Stimulated activated CD4-positive, alpha-beta T cell treated with anti-CD3 and anti-CD28 coated beads, Interleukin-1b, Interleukin-23, amount 100 ng/mL, for 1 hour (primary cell): ENCODE results near the gene SERAC1.

Experiments used
- DNase-seq, 2 donors: peaks; one replicate each; pipeline ENCODE4 v3.0.0-alpha.2; 2020; ENCODE audit warnings: low read depth in 2 of 2

Gene SERAC1

DNA sequence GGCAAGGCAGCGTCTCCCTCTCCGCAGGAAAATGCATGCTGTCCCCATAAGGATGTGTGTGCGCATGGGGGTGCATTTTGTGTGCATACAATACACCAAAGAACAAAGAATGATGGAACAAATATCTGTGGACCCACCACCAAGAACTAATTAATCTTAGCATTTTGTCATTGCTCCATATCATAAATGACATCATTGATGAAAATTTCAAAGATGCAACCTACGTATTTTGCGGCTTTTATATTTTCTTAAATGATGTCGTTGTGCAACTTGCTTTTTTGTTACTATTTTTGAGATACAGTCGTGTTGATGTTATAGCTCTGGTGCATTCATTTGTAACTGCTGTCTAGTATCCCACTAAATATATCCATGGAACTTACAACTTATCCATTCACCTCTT lies 89.7 kb downstream of the SERAC1 start:
- DNase-seq = no peak

DNA sequence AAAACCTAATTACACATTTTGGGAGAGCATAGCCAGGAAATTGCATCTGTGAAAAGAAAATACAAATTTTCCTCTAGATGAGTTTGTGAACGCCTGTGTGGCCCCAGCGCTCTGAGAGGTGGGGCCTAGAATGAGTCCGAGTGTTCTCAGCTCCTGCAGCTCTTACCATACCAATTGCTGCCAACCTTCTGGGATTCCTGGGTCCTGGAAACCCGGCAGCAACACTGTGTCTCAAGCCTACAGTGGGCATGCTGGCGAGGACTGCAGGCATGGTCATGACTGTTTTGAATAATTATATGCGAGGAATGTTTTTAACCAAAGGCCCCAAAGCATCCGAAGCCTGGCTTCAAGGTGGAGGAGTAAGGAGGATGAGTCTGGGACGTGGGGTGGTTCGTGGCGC lies 90.4 kb downstream of the SERAC1 start:
- no peak for DNase-seq

DNA sequence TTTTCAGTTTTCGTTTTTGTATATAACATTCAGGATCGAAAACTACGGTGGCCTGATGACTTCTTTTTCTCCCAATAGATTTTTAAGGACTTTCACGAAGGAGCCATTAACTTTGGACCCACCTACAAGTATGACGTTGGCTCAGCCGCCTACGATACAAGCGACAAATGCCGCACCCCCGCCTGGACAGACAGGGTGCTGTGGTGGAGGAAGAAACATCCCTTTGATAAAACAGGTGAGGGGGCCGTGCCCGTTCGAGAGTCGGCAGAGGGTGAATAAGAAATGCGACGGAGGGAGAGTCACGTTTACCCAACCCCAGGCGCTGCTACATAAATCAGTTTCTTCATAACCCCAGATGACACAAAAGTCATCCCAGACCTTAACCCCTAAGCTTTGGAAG lies 91.5 kb downstream of the SERAC1 start:
- no peak for DNase-seq

DNA sequence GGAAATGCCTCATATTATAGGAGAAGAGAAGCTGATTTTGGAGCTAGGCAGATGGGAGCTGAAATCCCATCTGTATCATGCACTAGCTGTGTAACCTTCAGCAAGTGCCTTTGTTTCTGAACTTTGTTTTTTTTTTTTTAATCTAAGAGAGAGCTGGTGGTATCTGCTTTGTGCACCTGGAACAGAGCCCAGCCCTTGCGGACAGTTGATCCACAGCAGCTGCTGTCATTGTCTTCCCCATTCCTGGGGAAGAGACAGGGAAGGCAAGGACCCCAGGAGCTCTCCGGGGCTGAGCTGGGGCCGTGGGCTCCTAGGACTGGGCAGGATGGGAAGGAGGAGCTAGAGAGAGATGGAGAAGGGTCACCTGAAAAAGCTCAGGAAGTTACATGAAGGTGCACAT lies 94.3 kb downstream of the SERAC1 start:
- no peak for DNase-seq

DNA sequence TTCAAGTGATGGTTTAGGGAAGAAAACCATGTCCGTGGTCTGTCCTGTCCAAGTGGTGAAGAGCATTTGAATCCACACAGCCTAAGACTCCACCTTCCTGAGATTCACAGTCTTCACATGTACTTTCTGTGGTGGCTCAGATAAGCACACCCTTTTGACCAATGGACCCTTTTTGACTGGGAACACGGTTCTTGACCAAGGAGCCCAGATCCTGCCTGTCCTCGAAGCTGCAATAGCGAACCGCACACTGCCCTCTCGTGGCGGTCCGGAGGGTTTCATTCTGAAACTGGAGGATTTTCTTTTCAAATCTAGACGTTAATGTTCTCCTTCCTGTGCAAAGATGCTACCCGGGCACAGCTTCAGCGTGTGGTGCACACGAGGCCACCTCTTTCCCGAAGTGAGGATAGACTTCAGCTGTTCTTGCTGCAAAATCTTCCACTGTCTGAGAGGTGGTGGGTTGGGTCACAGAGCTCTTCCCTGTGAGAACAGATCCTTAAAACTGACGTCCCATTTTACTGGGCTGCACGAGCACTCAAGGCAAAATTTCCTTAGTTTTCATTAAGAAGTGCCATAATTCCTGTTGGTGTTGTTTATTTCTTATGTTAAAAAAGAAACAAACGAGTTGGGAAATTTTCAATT lies 95.9 kb downstream of the SERAC1 start:
- DNase-seq = peak; percentile 23 to 55

DNA sequence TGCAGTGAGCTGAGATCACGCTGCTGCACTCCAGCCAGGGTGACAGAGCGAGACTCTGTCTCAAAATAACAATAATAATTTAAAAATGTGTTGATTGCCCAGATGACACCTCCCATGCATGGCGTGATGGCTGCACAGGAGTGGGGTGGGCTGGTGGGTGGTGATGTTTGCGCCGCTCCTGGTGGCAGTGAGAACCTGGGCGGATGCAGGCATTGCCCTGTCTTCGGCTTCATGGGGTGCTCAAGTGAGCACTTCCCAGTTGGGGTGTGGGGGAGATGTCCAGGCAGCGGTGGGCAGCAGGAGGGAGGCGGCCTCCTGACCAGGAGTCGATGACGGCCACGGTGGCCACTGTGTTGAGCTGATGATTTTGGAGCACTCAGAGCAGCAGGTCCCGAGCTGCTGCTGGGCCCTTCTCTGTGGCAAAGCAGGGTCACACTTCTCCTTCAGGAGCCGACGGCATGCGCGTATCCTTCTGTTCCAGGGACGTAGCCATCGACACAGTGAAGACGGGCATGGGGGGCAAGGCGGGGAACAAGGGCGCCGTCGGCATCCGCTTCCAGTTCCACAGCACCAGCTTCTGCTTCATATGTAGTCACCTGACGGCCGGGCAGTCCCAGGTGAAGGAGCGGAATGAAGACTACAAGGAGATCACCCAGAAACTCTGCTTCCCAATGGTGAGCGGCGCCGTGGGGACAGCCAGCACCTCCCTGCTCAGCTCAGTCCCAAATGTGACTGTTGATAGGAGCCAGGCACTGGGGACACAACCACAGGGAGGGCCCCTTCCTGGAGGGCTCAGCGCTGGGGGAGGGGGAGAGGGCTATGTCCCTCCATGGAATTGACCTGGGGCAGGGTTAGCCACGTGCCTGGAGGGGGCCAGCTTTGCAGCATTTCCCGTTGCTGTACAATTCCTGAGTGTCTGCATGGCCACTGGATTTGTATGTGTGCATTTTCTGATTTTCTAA lies 96.7 kb downstream of the SERAC1 start:
- DNase-seq = no peak

DNA sequence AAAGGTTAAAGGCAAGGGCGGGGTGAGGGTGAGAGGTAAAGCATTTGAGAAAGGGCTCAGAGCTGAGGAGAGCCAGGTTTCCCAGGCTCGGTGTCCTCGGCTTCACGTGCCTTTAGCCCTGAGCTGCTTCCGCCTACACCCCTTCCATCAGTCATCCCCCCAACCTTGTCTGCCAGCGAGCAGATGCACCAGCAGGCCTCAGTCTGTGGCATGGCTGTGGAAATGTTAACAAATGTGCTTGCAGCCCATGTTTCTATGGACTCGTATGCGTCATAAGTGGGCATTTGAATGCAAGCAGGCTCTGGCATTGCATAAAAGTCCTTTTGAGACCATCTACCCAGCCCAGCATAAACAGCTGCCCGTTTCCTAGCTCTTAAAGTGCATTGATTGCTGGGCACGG lies 97.5 kb downstream of the SERAC1 start:
- DNase-seq = no peak

DNA sequence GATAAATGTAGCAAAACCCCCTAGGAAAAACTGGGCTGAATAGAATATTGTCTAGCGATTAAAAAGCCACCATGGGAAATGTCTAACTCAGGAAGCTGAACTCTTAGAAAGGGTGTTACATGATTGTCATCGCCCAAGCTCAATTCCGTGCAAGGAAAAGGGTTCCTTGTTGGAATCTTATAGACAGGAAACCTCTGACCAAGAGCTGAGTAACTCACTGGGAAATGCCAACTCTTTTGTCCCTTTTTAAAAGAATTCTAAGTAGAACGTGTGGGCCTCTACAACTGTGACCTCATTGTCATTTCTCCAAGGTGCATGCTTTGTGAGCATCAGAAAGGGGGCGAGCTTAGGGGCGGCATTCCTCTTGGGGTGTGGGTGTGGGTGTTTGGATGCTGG lies 98.3 kb downstream of the SERAC1 start:
- DNase-seq = no peak

DNA sequence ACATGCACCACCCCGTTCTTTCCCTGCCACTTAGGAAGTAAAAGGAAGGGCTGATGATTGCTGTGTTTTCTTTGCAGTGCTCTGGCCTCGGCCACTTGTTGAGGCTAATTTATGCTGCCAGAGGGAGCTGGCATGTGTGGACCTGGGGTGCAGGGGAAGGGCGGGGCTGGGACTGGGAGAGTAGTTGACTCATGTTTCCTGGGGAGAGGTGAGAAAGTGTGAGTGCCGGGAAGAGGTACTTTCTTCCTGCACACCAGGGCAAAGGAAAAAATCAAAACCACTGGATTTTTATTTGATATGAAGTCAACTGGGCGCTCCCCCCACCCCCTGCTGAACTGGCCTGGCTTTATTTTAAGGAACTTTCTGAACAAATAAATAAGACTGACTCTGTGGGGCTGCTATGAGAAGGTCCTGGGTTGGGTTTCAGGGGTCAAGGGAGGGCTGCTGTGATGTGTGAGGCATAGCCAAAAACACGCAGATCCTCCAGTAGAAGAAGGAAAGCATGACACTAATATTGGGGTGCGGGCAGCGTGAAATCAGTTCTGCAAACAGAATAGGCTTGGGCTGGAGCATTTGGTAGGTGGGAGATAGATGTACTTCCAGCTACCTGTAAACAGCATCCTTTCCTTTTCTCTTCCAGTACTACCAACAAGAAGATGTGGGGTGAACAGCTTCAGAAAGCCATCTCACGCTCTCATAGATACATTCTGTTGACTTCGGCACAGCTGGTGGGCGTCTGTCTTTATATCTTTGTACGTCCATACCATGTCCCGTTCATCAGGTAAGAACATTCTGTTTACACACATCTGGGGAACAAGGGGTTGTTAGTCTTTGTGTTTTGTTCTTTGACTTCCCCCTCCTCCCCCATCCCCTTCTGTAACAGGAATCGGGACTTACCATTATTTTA lies 98.9 kb downstream of the SERAC1 start:
- DNase-seq = no peak

DNA sequence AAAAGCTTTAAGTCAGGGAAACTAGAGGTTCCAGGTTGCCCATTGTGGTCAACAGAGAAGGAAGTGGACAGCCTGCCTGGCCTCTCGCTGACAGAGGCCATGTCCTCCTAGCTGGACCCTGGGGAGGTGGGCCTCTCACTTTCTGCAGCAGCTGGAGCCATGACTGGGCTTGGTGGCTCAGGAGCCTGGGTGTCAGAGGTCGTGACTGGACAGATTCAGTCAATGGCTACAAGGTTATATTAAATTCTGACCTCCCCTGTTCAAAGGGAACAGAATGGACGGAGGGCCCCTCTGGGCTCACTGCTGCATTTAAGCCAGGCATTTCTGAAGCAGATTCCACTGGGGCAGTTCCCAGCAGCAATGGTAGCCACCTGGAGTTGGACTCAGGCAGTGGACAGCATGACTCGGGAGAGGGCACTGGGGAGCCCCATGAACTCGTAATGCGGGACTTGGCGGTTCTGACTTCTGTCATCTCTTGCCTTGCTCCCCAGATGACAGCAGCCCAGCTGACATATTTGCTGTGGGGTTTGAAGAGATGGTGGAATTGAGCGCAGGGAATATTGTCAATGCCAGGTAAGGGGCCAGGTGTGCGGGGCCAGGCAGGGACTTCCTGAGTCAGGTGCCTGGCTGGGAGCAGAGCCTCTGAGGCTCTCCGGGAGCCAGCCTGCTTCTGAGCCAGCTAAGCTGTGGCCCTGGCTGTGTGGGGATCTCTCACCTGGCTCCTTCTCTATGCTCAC lies 99.7 kb downstream of the SERAC1 start:
- DNase-seq = no peak

DNA sequence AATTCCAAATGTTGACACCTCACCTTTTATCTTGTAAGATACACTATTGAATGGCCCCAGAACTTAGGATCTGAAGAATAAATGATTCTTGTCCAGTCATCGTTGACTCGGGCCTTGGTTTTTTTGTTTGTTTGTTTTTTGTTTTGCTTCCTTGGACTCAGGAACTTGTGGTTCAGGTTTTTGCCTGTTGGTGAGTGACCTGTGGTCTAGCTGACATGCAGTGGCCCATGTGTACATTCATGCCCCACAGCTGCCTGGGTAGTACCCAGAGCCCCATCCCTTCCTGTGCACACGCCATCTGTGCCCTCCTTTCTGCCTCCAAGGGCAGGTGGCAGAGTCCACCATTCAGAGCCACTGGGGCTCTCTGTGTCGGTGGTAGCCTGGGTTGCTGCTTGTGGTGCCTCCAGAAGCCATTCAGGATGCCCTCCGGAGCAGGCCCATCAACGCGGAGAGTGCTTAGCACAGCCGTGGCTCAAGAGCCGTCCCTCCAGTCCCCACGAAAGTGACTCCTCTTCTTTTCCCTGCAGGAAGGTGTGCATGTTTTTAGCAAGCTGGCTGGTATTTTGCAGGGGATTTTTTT lies 100.5 kb downstream of the SERAC1 start:
- no peak for DNase-seq

DNA sequence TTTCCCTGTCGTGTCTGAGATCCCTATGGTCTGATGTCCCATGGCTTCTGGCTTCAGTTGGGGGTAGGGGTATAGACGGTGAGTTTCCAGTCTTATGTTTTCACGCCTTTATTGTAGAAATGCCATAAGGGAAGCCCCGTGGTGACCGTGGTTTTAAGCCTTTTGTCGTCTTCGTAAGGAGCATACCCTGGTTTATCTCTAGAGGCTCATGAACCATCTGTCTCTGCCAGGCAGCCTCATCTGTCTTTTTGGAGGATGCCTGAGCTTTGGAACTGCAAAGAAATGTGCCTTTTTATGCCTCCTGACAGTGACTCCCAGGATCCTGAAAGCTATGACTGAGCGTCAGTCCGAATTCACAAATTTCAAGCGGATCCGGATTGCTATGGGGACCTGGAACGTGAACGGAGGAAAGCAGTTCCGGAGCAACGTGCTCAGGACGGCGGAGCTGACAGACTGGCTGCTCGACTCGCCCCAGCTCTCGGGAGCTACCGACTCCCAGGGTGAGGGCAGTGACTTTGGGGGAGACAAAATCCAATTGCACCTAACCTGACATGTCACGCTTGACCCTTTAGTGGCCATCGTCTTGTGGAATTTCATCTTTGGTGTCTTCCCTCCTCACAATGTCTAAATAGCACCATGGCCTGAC lies 101.8 kb downstream of the SERAC1 start:
- no peak for DNase-seq

DNA sequence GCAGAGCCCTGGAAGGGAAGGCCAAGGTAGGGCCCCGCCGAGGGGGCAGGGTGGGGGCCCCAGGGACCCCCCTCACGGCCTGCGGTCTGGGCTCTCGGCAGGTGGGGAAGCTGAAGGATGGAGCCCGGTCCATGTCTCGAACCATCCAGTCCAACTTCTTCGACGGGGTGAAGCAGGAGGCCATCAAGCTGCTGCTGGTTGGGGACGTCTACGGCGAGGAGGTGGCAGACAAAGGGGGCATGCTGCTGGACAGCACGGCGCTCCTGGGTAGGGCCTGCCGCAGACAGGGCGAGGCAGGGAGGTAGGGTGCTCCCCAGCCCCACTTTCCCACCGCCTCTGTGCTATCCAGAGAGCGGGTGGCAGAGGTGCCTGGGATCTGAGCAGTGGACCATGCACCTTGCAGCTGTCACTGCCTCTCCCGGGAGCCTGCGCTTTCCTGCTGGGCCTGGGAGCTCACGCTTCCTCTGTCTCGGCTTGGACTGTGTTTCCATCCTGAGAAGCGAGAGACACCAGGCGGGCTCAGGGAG lies 103.3 kb downstream of the SERAC1 start:
- DNase-seq = no peak

DNA sequence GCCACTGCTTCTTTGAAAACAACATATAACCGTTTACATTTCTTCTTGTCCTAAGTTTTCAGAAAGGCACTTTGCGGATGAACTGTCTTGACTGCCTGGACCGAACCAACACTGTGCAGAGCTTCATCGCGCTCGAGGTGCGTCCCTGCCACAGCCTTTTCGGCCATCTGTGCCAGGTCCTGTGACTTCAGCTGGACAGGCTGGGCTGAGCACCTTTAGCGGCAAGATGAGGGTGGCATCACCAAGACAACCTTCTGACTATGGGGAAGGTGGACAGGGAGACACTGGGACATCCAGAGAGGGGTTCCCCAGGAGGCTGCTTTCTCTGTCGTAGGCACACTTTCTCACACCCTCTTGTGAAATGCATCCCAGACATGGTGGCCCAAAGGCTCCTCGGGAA lies 104.3 kb downstream of the SERAC1 start:
- no peak for DNase-seq

DNA sequence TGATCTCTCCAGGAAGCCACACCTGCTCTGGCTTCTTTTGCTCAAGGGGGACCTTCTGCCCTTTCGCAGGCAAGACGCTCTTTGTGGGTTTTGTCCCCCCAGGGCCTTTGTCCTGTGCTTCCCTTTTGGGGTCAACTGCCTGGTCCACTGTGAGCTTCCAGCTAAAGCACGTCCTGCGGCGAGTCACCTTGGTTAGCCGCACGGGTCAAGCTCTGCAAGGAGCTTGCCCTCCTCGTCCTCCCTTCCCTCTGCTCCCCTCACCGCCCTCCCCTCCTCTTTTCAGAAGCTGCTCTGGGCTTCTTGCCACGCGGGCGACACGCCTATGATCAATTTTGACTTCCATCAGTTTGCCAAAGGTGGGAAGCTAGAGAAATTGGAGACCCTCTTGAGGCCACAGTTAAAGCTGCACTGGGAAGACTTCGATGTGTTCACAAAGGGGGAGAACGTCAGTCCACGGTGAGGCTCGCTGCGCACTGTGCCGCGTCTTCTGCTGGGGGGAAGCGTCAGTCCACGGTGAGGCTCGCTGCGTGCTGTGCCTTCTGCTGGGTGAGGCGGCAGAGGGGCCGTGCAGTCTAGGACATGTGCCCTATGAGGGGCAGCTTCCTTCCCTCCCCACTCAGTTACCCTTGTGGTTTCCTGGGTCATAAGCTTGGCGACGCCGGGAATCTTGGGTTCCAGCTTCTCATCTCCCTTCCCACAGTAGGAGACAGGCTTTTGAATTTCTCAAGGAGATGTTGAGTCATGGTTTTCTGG lies 106.2 kb downstream of the SERAC1 start:
- DNase-seq = no peak

DNA sequence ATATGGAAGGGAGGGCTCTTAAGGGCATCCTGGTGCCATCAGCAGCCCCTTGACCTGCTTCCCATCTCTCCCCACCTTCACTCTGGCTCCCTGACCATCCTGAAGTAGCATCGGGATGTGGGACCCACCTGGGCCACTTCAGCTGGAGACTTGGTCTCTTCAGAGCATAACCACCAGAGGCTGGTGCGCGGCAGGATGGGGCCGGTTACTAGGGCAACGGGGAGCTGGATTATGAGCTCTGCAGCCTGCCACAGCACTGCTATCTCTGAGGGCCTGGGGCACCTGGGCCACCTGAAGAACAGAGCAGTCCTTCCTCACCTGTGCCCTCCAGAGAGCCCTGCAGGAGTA lies 106.7 kb downstream of the SERAC1 start:
- DNase-seq = no peak

DNA sequence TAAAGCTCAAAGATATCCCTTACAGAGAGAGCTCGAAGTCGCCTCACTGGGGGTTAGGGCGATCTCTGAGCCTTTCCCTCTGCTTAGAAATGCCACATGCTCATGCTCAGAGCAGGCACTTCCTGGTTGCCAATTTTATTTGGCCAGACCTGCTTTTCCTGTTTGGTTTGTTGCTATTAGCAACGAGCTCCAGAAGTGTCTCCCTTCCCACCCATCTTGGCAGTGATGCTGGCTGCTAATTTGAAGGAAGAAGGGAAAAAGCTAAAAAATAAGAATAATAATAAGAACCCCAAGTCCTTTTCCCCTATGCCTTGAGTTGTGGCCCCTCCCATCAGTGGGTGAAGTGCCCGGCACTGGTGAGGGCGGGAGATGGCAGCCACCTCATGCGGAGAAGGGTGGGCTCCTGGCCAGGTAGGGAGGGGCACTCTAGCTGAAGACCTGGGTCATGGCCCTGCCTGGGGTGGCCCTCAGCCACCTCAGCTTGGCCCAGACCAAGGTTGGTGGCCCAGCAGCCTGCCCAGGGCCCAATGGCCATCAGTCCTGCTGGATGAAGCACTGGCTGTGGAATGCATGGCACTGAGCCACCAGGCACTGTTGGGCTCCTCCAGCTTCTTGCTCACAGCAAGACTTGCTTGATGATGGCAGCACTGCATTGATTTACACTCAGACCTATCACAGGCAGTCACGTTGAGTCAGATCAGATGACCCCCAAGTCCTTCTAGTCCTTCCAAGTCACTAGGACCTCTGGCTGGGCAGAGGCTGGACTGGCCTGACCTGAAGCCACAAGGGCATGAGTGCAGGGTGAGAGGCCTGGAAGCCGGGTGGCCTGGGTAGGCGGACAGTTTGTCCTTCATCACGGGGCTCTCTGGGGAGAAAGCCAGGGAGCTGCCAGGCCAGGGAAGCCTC lies 107.4 kb downstream of the SERAC1 start:
- no peak for DNase-seq
